Right ventricle myocardium superior (tissue), 1 donor: Measurements from ENCODE around the gene UBE2QL1. TPM values are rescaled to one million over a fixed set of nuclear protein-coding genes. Genes with fewer than 3 reads are reported as not detected.

ENCODE experiments used
- ATAC-seq: fragments of 200-7000 bp; cut with Tn5 transposase; one replicate; pipeline ENCODE4 v1.9.1; 2020; ENCODE audit warnings: mild to moderate bottlenecking; ENCODE audit not compliant: poor library complexity
- DNase-seq: peaks from one replicate; pipeline ENCODE4 v3.0.0-alpha.2; 2020
- intact Hi-C: fragments of 100-400 bp; cut with DNase I; formaldehyde crosslinking; loops from one replicate; pipeline ENCODE4 v1.11.2; 2022
- total RNA-seq: library from RNA; stranded (reverse); fragmentation: NEBNext Ultra II Directional; extraction: Animal tissue kit (Norgen Biotek cat#: 25700); gene quantifications from one replicate; pipeline ENCODE4 v1.2.1, GENCODE V29; 2021
- donor health status: DM: no; HTN: yes; CAD: no; lungs with severe emphysema.

The UBE2QL1 gene
- total RNA-seq, 1 donor from 2014 or later, result 22.8 TPM

DNA sequence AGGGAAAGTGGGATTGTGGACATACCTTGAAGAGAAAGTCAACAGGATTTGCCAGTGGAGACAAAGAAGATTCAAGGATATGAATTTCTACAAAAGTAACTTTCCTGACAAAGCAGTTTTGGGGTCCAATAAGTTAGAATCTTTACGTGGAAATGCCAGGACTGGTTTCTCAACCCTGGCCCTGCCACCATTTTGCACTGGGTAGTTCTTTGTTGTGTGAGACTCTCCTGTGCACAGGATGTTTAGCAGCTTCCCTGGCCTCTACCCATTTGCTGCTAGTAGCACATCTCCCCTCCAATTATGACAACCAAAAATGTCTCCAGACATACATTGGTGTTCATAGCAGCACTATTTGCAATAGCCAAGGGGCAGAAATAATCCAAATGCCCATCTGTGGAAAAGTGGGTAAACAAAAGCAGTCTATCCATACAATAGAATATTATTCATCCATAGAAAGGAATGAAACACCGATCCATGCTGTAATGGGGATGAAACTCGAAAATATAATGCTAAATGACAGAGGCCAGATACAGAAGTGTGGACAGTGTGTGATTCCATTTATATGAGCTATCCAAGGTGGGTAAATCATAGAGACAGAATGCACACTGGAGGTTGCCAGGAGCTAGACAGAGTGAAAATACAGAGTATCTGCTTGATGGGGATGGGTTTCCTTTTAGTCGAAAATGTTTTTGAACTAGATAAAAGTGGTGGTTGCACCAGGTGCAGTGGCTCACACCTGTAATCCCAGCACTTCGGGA, 92.8 kb downstream of the UBE2QL1 start:
- ATAC-seq (no peak), DNase-seq (no peak)
- intact Hi-C loops, result no loop called here

GRCh38 chr5:6542421-6543345, 94.0 kb downstream of the UBE2QL1 start:
- DNase-seq, result no peak
- intact Hi-C loops, result no loop called here
- ATAC-seq, result no peak

DNA sequence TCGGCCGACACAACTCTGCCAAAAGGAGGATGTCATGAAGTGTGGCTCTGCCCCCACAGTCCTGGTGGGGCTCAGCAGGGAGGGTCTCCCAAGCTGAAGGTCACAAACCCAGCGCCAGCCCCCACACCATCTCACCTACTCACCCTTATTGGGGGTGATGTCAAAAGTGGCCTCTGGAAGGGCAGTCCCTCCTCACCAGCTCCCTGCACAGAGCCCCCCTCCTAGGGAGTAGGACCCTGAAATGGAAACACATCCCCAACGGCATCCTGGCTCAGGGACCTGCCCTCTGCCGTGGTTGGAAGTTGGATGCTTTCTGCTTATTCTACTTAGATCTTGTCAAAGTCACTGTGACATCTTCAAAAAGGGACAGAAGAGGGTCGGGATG, 94.7 kb downstream of the UBE2QL1 start:
- intact Hi-C loops, result no loop called here
- DNase-seq (no peak), ATAC-seq (no peak)

- DNase-seq (no peak), ATAC-seq (no peak)
- intact Hi-C loops, result no loop called here
Observed at GRCh38 chr5:6543830-6544560, 95.3 kb downstream of the UBE2QL1 start.

Other genes with a start within 250 kb of the UBE2QL1 start
- gene MED10, start 70.3 kb upstream of the UBE2QL1 start, total RNA-seq, result 30.9 TPM
- 30.1 TPM for gene NSUN2, start 184.2 kb downstream of the UBE2QL1 start, total RNA-seq
- gene SRD5A1, start 184.6 kb downstream of the UBE2QL1 start, total RNA-seq, result 2.1 TPM